Neuronal stem cell (in vitro differentiated cells): Measurements from ENCODE around the gene ADGRV1.

Experiments used
- DNase-seq: peaks from one replicate; pipeline ENCODE4 v3.0.0-alpha.2; 2013; ENCODE audit warnings: low spot score
- H2AFZ ChIP-seq: one replicate; pipeline ENCODE4 v1.6.1; 2013; ENCODE audit warnings: mild to moderate bottlenecking, low read length, inconsistent platforms
- H2AK5ac ChIP-seq: 2 replicates; pipeline ENCODE4 v1.6.1; 2013; ENCODE audit warnings: low read depth, mild to moderate bottlenecking, inconsistent platforms, low read length, moderate library complexity, mixed read lengths
- H2BK120ac ChIP-seq: 2 replicates; pipeline ENCODE4 v1.6.1; 2013; ENCODE audit warnings: low read depth, mild to moderate bottlenecking, inconsistent platforms, low read length, moderate library complexity, mixed read lengths
- H2BK12ac ChIP-seq: one replicate; pipeline ENCODE4 v1.6.1; 2013; ENCODE audit warnings: low read length, inconsistent platforms
- H2BK15ac ChIP-seq: 2 replicates; pipeline ENCODE4 v1.6.1; 2013; ENCODE audit warnings: mild to moderate bottlenecking, low read length, inconsistent platforms, mixed read lengths
- H2BK5ac ChIP-seq: one replicate; pipeline ENCODE4 v1.6.1; 2013; ENCODE audit warnings: inconsistent platforms, mild to moderate bottlenecking, low read length, moderate library complexity
- H3K14ac ChIP-seq: one replicate; pipeline ENCODE4 v1.6.1; 2013; ENCODE audit warnings: low read length, inconsistent platforms
- H3K18ac ChIP-seq: 2 replicates; pipeline ENCODE4 v1.6.1; 2013; ENCODE audit warnings: low read length, inconsistent platforms
- H3K23ac ChIP-seq: 2 replicates; pipeline ENCODE4 v1.6.1; 2013; ENCODE audit warnings: low read depth, mild to moderate bottlenecking, mixed read lengths, low read length, inconsistent platforms; ENCODE audit not compliant: poor library complexity
- H3K27ac ChIP-seq: replicated peaks from 3 replicates; pipeline ENCODE4 v1.5.1; 2013; ENCODE audit warnings: low read length, inconsistent platforms
- H3K27me3 ChIP-seq, 3 experiments: 2 replicates each; pipeline ENCODE4 v1.6.1; 2013; ENCODE audit warnings: low read length in 3 of 3, mild to moderate bottlenecking in 2 of 3, inconsistent platforms in 1 of 3, low read depth in 1 of 3, mixed read lengths in 1 of 3, moderate library complexity in 1 of 3; ENCODE audit not compliant: control insufficient read depth in 3 of 3, insufficient read depth in 3 of 3
- H3K36me3 ChIP-seq, 2 donors: replicated peaks in 1 of 2; 2 replicates each; pipeline ENCODE4 v1.6.1; 2013; ENCODE audit warnings: low read length in 2 of 2; ENCODE audit not compliant: control insufficient read depth in 2 of 2, insufficient read depth in 2 of 2
- H3K4ac ChIP-seq: 2 replicates; pipeline ENCODE4 v1.6.1; 2013; ENCODE audit warnings: inconsistent platforms, mild to moderate bottlenecking, low read length, moderate library complexity
- H3K4me1 ChIP-seq, 2 donors: 1 replicate in 1 of 2; 2 replicates in 1 of 2; pipeline ENCODE4 v1.6.1; 2013; ENCODE audit warnings: low read length in 2 of 2, low read depth in 1 of 2; ENCODE audit not compliant: control insufficient read depth in 2 of 2, insufficient read depth in 1 of 2
- H3K4me2 ChIP-seq: one replicate; pipeline ENCODE4 v1.6.1; 2013; ENCODE audit warnings: mild to moderate bottlenecking, low read length, inconsistent platforms; ENCODE audit not compliant: insufficient read depth, poor library complexity, severe bottlenecking
- H3K4me3 ChIP-seq, 2 donors: 2 replicates each; pipeline ENCODE4 v1.5.1; 2013; ENCODE audit warnings: low read length in 2 of 2, mild to moderate bottlenecking in 2 of 2, inconsistent platforms in 1 of 2, moderate library complexity in 1 of 2
- H3K79me1 ChIP-seq: one replicate; pipeline ENCODE4 v1.6.1; 2013; ENCODE audit warnings: low read depth, mild to moderate bottlenecking, inconsistent platforms, low read length, moderate library complexity
- H3K9ac ChIP-seq: one replicate; pipeline ENCODE4 v1.6.1; 2013; ENCODE audit warnings: mild to moderate bottlenecking, low read depth, low read length, inconsistent platforms; ENCODE audit not compliant: poor library complexity
- H3K9me3 ChIP-seq, 2 donors: replicated peaks in 1 of 2; 2 replicates each; pipeline versions ENCODE3 to v1.6.1; 2013; ENCODE audit warnings: low read length in 2 of 2, mild to moderate bottlenecking in 2 of 2, inconsistent platforms in 1 of 2, low read depth in 1 of 2, mixed read lengths in 1 of 2, moderate library complexity in 1 of 2; ENCODE audit not compliant: control insufficient read depth in 2 of 2, insufficient read depth in 1 of 2
- H4K8ac ChIP-seq: one replicate; pipeline ENCODE4 v1.6.1; 2013; ENCODE audit warnings: low read depth, mild to moderate bottlenecking, inconsistent platforms, low read length, moderate library complexity
- H4K91ac ChIP-seq: one replicate; pipeline ENCODE4 v1.6.1; 2013; ENCODE audit warnings: low read length, low read depth, mild to moderate bottlenecking, inconsistent platforms; ENCODE audit not compliant: poor library complexity
- WGBS, 2 donors: extraction: QIAGEN DNeasy Blood & Tissue Kit; methylation state at CpG; one replicate each; pipeline ENCODE4 v1.1.7; 2013; ENCODE audit warnings: missing lambda C conversion rate in 2 of 2, mixed read lengths in 1 of 2; ENCODE audit not compliant: insufficient read length in 2 of 2, insufficient replicate concordance in 1 of 2; ENCODE audit errors: extremely low coverage in 2 of 2; 5-methylcytosine and 5-hydroxymethylcytosine counted together

The ADGRV1 gene

GRCh38 chr5:91171322-91171721 lies 612.7 kb downstream of the ADGRV1 start:
- no peak overlapping the region for H4K8ac ChIP-seq
- no peaks in the 10 kb centered on the region for H3K27me3 ChIP-seq
- H3K9ac ChIP-seq: no peak overlapping the region
- H2AFZ ChIP-seq: no peak overlapping the region
- H3K23ac ChIP-seq: no peak overlapping the region
- H3K18ac ChIP-seq: no peak overlapping the region
- no peak overlapping the region for H2BK5ac ChIP-seq
- WGBS, 2 donors: no CpG with 5 or more reads among the region's 2 CpGs
- H3K4me1 ChIP-seq: peaks cover 2 to 6% of the 10 kb centered on the region in 2 donors
- no peak overlapping the region for H3K27ac ChIP-seq
- no peak overlapping the region for H2BK15ac ChIP-seq
- H3K79me1 ChIP-seq: no peaks in the 10 kb centered on the region
- H3K36me3 ChIP-seq: peaks cover 0 to 3% of the 10 kb centered on the region in 2 donors
- no peak overlapping the region for H3K14ac ChIP-seq
- no peak overlapping the region for H3K4me3 ChIP-seq
- no peaks in the 10 kb centered on the region for H3K9me3 ChIP-seq
- no peak overlapping the region for H4K91ac ChIP-seq
- H2BK12ac ChIP-seq: no peak overlapping the region
- no peak overlapping the region for H2AK5ac ChIP-seq
- H3K4me2 ChIP-seq: no peak overlapping the region
- DNase-seq: no peak
- no peak overlapping the region for H3K4ac ChIP-seq
- H2BK120ac ChIP-seq: no peak overlapping the region

DNA sequence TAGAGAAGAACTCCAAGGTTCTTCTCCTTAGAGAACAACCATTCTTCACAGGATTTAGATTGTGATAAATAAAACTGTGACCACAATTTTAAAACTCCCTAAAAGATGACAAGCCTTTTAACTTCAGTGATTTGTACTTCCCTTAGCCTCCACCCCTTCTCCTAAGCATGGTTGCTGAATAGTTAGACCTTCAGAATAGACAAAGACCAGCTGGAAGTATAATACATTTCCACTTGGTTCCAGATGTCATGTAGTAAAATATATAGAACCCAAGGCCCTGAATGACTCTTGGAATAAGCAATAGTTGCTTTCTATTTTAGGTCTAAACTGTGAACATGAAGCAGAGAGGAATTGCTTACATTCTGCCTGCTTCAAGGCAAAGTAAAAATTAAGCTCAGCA lies 615.8 kb downstream of the ADGRV1 start:
- no peak overlapping the region for H2AK5ac ChIP-seq
- no peak overlapping the region for H2BK12ac ChIP-seq
- no peak for DNase-seq
- H3K4me1 ChIP-seq: peaks cover 2 to 10% of the 10 kb centered on the region in 2 donors
- no peaks in the 10 kb centered on the region for H3K79me1 ChIP-seq
- no peak overlapping the region for H2BK15ac ChIP-seq
- H3K9me3 ChIP-seq: no peaks in the 10 kb centered on the region
- H2BK120ac ChIP-seq: no peak overlapping the region
- H3K4ac ChIP-seq: no peak overlapping the region
- no peak overlapping the region for H3K9ac ChIP-seq
- no peak overlapping the region for H3K18ac ChIP-seq
- no peak overlapping the region for H3K23ac ChIP-seq
- no peak overlapping the region for H4K91ac ChIP-seq
- H4K8ac ChIP-seq: no peak overlapping the region
- H3K27me3 ChIP-seq: no peaks in the 10 kb centered on the region
- no peaks in the 10 kb centered on the region for H3K36me3 ChIP-seq
- H2BK5ac ChIP-seq: no peak overlapping the region
- H3K14ac ChIP-seq: no peak overlapping the region
- H3K4me2 ChIP-seq: no peak overlapping the region
- H2AFZ ChIP-seq: no peak overlapping the region
- no peak overlapping the region for H3K4me3 ChIP-seq
- no peak overlapping the region for H3K27ac ChIP-seq

DNA sequence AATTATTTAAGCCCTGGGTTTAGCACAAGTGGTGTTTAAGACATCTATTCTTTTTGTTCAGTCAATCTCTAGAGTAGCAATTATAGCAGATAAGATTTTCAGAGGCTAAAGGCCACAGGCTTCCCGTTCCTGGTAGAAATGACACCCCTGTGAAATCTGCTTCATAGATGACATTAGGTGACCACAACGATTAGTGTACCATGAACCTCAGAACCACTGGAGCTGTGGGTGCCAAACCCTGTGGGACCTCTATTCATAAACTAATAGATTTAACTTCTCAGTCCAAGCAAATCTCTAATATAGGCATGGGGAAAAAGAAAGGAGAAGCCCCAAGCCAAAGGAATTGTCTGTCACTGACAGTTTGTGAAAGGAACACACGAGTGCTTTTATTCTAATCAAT lies 617.1 kb downstream of the ADGRV1 start:
- Histone ChIP-seq H3K27ac (no peak overlapping the region), H2AFZ (no peak overlapping the region), H3K9me3 (no peaks in the 10 kb centered on the region), H4K8ac (no peak overlapping the region), H3K14ac (no peak overlapping the region), H4K91ac (no peak overlapping the region), H3K23ac (no peak overlapping the region), H3K4me2 (no peak overlapping the region), H3K36me3 (no peaks in the 10 kb centered on the region), H2BK120ac (no peak overlapping the region), H2AK5ac (no peak overlapping the region), H2BK12ac (no peak overlapping the region), H2BK15ac (no peak overlapping the region), H2BK5ac (no peak overlapping the region), H3K9ac (no peak overlapping the region), H3K4me3 (no peak overlapping the region), H3K4ac (no peak overlapping the region), H3K4me1 (peaks cover 2 to 10% of the 10 kb centered on the region in 2 donors), H3K18ac (no peak overlapping the region), H3K79me1 (no peaks in the 10 kb centered on the region), H3K27me3 (no peaks in the 10 kb centered on the region)
- no CpG with 5 or more reads among the region's 3 CpGs for WGBS, 2 donors
- DNase-seq: no peak

- H2BK120ac ChIP-seq: no peak overlapping the region
- H3K18ac ChIP-seq: no peak overlapping the region
- H3K36me3 ChIP-seq: no peaks in the 10 kb centered on the region
- H2AK5ac ChIP-seq: no peak overlapping the region
- no peaks in the 10 kb centered on the region for H3K9me3 ChIP-seq
- WGBS, 2 donors: no CpG with 5 or more reads among the region's 6 CpGs
- no peak overlapping the region for H2AFZ ChIP-seq
- H3K4me3 ChIP-seq: no peak overlapping the region
- H4K91ac ChIP-seq: no peak overlapping the region
- H3K27me3 ChIP-seq: no peaks in the 10 kb centered on the region
- H3K79me1 ChIP-seq: no peaks in the 10 kb centered on the region
- no peak overlapping the region for H2BK12ac ChIP-seq
- H3K4ac ChIP-seq: no peak overlapping the region
- H3K23ac ChIP-seq: no peak overlapping the region
- H3K4me2 ChIP-seq: no peak overlapping the region
- DNase-seq: no peak
- no peak overlapping the region for H3K9ac ChIP-seq
- H4K8ac ChIP-seq: no peak overlapping the region
- H3K27ac ChIP-seq: no peak overlapping the region
- H3K4me1 ChIP-seq: peaks cover 2 to 10% of the 10 kb centered on the region in 2 donors
- no peak overlapping the region for H3K14ac ChIP-seq
- no peak overlapping the region for H2BK15ac ChIP-seq
- H2BK5ac ChIP-seq: no peak overlapping the region
Measured at GRCh38 chr5:91176288-91177016, 617.9 kb downstream of the ADGRV1 start.
